Amniotic epithelial cell (primary cell): Measurements from ENCODE around the gene FGFBP2.
A peak's percentile ranks its signal among the peaks of the same experiment; 100 is the strongest.

Source experiments
- DNase-seq: peaks from one replicate; pipeline ENCODE4 v3.0.0-alpha.2; 2010; ENCODE audit warnings: low read depth

The FGFBP2 gene

DNA sequence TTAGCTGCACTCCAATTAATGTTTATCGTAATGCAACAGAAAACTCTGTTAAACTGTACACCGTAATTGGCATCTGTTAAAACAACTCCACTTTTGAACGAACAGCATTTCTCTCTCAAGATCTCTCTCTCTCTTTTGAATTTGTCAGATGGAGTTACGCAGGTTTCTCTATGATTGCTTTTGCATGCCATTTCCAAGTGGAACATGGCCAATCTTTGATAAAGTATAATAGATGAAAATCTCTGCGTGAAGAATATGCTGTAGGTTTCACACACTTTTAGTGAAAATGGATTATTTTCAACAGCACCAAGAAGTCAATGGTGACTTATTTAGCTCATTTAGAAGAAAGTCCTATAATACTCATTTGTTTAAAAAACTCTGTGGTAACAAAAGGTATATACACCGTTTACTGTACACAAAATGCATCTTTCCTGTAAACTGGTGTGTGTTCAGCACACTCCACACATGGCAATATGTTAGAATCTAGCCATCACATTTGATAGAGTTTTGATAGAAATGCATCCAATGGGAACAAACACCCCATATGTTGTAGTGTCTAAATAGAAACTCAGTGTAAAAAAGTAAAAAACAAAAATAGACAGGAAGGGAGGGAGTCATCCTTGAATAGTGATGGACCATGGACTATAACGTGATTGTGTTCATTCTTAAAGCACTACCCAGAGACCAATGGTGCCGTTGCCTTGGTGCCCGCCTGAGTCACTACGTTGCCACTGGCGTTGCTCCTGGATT is 5.8 kb upstream of the FGFBP2 start:
- no peak for DNase-seq

DNA sequence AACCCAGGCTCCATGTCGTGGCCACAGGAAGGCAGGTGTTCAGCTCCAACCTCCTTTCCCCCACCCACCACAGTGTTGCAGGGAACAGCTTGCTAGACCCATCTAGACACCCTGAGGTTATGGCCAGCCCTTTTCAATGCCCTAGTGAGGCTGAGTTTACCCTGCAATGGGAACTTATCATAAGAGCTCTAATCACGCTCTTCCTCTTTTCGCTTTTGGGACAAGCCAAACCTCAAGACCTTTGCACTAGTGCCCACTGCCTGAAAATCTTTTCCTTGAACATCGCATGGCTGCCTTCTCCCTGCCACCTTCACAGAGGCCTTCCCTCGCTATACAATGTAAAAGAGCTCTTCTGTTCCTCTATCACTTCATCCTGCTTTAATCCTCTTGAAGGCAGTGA is 2.4 kb upstream of the FGFBP2 start:
- DNase-seq = no peak

DNA sequence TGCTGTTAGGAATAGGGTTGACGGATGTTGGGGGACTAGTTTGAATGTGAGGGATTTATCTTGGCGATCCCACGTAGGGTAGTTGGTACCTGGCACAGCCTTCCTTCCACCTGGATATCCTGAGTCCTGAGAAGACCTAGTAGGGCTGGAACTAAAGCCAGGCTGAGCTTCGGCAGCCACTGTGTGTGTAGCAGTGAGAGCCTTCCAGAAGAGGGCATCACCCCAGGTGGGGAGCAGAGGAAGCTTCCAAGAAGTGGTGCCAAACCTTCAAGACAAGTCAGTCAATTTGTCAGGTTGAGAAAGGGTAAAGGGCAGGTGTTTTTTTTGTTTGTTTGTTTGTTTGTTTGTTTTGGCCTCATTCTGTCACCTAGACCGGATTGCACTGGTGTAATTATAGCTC is 1.2 kb upstream of the FGFBP2 start:
- DNase-seq = no peak

DNA sequence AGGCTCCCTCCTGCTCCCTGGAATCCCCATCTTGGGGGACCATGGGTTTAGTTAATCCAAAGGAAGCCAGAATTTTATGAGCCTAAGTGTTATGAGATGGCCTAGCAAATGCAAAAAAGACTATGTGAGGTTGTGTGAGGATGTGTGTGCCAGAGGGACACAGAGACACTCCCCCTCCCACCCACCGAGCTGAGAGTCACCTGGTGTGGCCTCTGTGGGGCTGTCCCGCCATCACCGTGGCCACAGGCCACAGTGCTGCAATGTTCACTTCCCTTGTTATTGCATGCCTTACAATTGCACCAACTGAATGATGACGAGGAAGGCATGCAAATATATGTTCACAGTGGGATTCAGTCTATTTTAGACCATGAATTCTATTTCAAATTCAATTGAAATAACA is 601 bp upstream of the FGFBP2 start:
- DNase-seq = no peak

DNA sequence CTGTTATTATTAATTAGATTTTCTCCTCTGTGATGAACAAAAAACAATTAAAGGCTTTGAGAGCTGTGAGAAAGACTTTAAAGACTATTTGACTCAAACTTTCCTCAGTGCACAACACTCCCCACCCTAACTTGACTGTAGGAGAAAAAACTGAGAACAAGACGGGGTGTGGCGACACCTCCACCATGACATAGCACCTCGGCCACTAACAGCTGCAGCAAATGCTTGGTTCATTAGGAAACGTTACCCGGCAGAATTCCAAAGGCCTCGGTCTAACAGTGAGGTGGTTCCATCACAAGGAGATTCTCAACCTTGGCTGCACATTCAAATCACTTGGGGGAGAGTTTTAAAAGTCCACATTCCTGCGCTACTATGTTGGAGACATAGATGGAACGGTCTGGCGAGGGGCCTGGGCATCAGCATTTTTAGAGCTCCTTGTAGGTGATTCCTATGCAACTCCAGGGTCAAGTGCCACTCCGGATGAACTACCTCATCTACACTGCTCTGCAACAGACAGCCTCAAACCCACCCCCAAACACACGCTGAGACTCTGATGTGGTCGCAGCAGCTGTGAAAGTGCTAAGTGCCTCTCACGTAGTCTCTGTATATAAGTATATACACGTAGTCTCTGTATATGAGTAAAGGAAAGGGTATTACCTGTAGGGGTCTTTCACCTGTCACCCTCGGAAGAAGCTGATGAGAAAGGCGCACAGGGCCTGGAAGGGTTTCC is 1.0 kb downstream of the FGFBP2 start:
- DNase-seq = no peak

DNA sequence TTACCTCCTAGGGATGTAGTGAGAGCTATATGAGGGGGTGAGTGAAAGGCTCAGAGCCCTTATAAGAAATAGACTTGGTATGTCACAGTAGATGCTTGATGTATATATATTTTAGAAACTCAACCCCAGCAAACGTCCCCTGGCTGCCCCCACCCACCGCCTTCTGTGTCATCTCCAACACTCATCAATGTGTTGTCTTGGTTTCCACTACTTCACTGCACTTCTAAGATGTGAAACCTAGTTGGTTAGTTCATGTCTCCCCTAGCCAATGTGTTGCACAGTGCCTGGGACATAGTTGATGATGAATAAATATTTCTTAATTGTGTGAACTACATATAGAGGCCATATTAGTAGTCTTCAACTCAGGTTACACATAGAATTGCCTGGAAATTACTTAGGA is 4.4 kb downstream of the FGFBP2 start:
- DNase-seq = no peak

DNA sequence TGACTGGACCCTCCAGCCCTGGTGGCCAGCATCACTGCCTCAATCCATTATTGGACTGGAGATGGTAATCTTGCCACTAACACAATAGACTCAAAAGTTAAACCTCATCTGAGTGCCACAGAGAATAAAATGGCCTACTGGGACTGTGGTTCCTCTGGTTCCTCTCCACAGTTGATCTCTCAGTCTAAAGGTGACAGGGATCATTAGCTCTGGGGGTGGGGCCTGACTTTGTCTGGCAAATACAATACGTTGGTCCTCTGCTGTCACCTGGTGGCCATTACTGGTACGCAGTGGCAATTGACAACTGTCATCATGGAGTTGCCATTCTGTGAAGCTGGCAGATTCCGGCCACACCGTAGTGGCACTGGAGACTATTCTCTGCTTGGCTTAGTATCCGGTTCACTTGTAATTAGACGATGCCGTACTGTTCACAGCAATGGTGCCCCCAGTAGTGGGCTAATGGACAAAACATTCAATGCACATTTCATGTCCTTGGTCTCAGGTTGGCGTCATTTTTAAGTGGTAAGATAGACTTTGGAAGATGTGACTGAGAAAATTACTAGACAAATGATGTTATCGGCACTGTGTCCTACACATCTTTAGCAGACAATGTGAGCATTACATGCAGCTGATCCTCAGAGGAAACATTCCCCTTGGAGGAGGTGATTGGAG is 6.7 kb downstream of the FGFBP2 start:
- DNase-seq = peak; percentile 41

DNA sequence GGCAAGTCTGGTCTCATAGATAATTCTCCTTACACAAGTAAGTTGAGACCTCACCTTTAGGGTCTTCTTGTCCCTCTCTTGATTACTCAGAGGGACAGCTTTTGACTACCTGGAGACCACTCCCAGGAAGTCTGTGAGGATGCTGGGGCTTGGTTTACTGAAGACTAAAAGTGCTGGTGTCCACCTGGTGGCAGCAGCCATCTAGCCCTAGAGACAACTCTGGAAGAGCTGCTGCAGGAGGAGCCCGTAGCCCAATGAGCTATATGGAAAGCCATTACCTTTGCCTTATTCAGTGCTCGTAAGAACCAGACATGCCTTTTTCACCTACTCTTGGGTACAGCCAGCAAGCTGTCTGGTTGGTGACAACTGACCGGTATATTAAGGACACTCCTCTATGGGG is 7.3 kb downstream of the FGFBP2 start:
- peak; percentile 12 for DNase-seq

DNA sequence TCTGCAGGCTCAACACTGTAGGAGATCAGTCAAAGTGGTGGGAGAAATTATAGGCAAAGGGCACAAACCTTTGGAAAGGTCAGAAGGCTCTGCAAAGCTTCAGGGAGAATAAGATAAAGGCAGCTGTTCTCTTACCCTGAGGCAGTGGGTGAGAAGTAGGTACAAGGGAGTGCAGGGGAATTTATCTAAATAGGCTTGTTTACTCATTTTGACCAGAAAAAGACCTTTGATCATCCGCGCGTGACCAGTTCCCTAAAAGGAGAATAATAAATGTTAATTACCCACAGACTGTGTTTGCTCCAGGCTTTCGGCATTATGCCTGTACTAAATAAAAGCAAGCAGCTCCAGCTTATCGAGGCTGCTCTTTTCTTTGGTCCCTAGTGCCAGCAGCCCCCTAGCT is 9.3 kb downstream of the FGFBP2 start:
- DNase-seq = no peak

DNA sequence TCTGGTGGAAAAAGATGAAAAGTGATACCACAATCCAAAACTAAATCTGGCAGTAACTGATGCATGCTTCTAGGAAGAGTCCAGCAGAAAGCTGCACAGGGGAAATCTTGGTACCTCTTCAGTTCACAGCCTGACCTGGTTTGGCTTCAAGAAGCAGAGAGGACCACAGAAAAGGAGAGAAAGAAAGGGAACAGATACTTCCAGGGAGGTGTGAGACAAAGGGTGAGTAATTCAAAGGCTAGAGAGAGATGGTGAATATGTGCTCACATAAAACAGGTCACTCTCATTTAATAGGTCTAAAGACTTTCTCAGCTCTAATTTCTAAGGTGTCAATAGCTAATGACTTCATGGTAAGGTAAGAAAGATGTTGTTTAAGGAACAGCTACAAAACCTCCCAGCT is 11.2 kb downstream of the FGFBP2 start:
- DNase-seq = no peak

DNA sequence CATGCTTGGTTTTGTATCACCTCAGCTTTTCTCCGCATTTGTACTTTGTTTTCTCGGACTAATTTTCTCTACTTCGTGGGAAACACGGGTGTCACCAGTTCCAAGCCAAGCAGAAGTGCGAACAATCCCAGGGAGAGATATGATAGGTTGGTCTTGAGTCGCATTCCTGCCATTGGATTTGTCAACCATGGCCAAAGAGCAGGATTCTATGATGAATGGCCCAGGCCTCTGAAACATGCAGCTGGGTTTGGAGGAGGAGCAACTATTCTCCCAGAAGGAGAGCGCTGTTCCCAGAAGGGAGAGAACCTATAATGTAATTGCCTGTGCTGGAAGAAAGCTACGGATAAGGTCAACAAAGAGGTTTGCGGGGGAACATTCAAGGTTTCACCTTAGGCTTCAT is 14.1 kb downstream of the FGFBP2 start:
- peak; percentile 8 for DNase-seq

DNA sequence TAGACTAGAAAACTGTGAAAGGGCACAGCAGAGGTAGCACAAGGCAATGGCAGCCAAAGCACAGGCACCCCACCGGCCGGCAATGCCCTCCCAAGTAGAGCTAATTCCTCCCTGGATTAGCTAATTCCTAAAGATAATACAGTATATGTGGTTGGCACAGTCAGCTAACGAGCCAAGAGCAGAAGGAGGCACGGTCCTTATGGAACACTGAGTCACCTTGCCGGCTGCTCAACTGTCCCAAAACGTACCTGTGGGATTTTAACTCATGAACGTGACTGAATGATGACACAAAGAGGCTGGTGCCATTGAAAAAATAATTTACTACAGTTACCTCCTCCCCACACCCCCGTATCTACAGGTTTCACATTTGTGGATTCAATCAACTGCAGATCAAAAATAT is 15.3 kb downstream of the FGFBP2 start:
- DNase-seq = no peak

DNA sequence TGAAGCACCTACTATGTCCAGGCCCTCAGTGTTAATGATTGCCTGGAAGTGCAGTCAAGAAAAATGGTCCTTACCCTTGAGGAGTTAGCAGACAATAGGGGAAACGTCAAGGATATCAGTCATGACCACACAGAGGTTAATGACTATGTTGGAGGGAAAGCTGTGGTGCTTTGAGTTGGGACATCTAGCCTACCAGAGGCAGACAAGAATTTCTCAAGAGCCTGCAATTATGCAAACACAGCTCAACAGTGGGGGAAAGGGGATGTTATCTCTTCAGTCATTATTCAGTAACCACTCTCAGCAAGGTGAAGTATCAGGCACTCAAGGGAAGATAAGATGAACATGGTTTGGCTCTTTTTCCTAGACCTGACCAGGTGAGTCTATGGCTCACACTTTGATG is 17.5 kb downstream of the FGFBP2 start:
- peak; percentile 81 for DNase-seq

DNA sequence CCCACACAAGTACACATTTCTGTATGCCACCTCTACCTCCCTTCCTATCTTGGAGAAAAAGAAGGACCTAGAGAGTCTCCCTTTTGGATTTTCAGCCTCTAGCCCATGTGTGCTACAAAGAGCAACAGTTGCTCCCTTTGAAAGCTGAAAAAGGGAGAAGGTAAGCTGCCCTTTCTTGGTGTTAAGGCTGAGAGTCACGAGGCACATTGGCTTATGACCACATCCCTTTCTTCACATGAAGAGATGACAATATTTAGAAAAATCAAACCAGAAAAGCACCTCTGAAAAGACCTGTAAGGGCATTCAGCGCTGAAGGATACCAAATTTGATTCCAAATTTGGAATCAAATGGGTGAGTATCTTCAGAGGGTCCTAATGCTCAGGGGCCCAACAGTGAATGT is 18.1 kb downstream of the FGFBP2 start:
- no peak for DNase-seq

DNA sequence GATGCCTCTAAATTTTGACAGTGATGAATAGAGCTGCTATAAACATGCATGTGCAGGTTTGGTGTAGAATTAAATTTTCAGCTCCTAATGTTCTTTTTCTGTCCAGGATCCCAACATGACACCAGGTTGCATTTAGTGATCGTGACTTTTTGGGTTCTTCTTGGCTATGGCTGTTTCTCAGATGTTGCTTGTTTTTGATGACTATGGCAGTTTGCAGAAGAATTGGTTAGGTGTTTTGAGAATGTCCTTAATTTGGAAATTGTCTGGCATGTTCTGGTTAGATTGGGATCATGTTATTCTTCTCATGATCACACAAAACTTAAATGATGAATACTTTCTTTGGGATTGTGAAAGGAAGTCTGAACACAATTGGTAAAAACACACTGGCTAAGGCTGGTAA is 20.7 kb downstream of the FGFBP2 start:
- no peak for DNase-seq

DNA sequence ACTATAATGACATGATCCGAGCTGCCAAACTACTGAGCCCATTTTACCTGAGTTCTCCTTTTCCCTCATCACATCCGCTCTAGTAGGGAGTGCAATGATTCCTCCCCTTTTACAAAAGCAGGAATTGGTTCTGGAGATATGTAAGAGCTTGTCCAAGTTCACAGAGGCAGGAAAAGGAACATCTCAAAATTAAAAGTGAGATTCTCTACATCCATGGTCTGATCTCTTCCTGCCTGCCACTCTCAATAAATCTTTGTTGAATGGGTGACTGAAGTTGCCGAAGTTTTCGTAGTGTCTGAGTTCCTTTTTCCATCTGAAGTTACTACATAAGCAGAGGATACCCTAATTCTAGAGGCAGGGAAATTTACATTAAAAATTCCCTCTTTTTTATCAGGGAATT is 24.3 kb downstream of the FGFBP2 start, which contains the start of gene FGFBP1:
TSS of gene FGFBP1 (minus strand) at position 101 of the 400 bp plus-strand sequence. CDS start 2,108 bp downstream, outside the sequence.
- DNase-seq = no peak

DNA sequence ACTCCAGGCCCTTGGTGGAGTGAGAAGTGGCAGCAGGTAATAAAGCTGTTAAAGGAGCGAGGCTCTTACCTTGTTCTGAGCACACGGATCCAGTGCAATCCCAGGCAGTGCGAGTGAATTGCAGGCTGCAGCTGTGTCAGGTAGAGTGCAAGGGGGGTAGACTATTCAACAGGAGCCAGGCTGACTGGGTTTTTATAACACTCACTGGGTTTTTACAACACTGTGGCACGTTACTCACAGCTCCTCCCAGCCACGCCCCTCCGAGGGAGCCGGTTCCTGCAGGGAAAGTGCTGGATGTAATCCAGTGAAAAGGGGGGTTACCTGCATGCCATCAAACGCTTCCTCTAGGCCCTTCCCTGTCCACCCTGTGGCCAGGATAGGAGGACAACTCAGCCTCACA is 24.8 kb downstream of the FGFBP2 start:
- DNase-seq = no peak

DNA sequence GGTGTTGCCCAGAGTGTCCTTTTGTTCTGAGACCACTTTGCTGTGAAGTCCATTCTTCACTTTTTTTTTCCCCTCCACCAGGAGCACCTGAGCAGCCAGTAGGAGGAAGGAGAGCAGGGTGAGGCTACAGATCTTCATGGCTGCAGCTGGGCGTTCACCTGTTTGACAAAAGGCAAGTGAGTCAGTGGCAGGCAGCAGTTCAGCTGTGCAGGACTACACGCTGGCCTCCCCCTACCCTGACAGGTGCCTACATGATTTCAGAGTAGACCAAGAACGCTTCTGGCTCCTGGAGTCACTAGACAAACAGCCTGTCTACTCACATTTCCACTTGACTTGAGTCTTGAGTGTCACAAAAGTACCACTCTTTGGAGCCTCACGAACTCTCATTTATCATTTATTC is 26.5 kb downstream of the FGFBP2 start:
- no peak for DNase-seq

DNA sequence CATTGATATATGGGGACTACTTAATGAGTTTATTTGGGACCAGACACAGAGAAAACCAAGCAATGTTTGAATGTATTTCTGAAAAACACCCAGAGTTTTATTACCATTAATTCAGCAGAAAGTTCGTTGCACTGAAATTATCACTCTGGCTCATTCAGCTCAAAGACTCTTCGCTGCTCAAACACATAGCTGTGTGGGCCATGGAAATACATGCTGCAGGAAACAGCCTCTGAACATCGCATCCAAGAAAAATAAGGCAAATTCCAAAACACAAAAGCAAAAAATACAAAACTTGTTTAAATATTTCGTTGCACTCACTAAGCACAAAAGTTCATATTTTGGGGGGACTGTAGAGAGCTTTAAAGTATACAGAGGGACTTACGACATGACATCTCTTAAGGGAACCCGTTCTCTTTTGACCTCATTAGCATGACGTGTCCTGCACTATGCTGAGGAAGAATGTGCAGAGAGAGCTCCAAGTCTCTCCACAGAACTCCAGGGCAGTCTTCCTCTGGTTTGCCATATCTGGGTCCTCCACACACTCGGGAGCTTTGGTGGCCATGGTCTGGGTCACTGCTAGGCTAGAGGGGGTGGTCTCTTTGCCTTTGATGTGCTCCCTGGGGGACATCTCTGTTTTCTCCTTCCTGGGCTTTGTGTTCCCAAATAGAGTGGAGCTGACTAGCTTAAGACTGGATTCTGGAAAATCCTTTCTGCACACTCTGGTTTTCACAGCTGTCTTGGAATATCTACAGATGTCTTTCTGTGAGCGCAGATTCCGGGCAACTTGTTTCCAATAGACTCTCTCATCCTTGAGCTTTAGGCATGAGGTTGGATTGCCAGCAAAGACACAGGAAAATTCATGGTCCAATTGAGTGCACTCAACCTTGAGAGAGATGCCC is 27.2 kb downstream of the FGFBP2 start:
- no peak for DNase-seq

DNA sequence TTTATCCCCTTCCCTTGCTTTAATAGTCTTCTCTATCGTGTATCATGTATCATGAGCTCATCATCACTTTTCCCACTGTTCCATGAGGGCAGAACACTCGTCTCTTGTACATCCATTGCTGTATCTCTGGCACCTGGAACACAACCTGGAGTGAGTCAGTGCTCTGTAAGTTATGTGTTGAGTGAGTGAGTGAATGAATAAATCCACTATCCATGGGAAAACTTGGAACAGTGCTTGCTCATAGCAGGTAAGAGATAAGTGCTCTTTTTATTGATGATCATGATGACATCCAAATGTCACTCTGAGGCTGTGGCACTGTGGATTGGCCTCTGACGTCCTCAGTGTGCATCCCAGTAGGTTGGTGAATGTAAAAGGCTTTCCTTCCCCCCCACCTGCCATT is 28.7 kb downstream of the FGFBP2 start:
- DNase-seq = no peak

DNA sequence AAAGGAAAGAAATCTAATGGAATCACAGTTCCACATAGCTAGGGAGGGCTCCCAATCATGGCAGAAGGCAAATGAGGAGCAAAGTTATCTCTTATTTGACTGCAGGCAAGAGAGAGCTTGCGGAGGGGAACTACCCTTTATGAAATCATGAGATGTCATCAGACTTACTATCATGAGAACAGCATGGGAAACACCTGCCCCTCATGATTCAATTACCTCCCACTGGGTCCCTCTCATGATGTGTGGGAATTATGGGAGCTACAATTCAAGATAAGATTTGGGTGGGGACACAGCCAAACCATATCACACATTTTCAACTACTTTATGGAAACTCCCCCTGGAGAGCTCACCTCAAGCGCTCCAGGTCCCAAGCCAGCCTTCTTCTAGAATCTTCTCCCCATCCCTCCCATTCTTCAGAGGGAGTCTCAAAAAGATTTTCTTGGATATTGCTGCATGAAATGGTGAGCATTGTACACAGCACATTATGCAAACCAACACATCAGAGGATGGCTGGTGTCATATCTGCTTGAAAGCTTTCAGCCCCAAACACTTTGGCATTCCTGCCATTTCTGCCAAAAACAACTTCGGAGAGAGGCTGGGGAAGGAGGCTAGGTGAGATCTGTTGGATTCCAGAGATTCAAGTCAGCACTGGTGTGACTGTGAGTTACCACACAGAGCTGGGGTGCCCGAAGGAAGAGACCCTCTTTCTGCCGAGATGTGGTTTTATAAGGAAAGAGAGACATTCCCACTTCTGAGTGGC is 31.3 kb downstream of the FGFBP2 start:
- no peak for DNase-seq
